Stimulated activated CD4-positive, alpha-beta T cell treated with anti-CD3 and anti-CD28 coated beads, Interleukin-12 subunit alpha, Interleukin-12 subunit beta, amount 100 ng/mL, for 24 hours (primary cell): ENCODE measurements around the gene MRPL48.
"Not testable (repeated sequence)": the region's sequence is repeated elsewhere in the genome, so short reads cannot be mapped to it uniquely, and the experiment has no call there.

Experiments used
- DNase-seq, 2 experiments: peaks; one replicate each; pipeline ENCODE4 v3.0.0-alpha.2; 2020; ENCODE audit warnings: low read depth in 2 of 2

MRPL48 gene

DNA sequence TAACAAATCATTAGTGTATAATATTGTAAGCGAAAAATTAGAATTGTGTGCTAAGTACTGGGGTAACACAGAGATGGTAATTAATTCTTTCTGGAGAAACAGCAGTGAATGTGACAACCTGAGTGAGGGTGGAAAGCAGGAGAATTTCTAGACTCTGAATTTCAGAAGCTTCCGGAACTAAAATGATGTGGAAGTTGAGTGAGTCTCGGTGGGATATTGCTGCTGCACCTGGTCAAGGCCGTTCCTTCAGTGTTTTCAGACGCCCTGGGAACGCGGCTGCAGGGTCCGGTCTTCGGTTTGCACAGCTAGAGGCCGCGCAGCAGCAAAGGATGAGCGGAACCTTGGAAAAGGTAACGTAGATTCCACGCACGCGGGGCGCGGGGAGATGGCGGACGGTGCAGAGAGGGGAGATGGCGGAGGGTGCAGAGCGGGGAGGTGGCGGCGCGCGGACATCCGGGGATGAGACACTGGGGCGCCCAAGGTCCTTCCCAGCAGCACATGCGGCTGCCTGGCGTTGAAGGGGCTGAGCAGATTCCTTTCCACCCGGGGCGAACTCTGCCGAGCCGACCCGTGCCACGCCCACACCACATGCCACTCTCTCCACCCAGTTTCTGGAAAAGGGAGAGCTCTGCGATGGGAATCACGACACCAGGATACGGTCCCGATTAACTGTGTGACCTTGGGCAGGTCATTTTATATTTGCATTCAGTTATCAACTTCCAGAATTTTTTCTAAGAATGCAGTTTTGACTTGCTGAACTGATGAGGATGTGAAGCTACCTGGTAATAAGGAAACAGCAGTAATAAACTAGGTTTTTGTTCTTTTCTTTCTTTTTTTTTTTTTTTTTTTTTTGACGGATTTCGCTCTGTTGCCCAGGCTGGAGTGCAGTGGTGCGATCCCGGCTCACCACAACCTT, at the start of gene MRPL48:
Gene MRPL48, plus strand, starts transcription at position 232 of the 916 bp plus-strand sequence. Its CDS starts 98 bp downstream, at position 330.
- peak; percentile 79 to 84 for DNase-seq

DNA sequence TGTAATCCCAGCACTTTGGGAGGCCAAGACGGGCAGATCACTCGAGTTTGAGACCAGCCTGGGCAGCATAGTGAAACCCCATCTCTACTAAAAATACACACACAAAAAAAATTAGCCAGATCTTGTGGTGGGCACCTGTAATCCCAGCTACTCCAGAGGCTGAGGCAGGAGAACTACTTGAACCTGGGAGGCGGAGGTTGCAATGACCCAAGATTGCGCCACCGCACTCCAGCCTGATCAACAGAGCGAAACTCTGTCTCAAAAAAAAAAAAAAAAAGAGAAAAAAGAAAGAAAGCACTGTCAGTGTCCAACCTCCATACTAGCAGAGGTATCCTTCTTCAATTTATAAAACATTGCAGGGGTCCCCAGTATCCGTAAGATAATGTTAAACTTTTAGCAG, 44.6 kb upstream of the MRPL48 start:
- DNase-seq, result no peak

- DNase-seq, result no peak
Measured at GRCh38 chr11:73746701-73747100, 41.0 kb upstream of the MRPL48 start.

GRCh38 chr11:73747762-73748161, 39.9 kb upstream of the MRPL48 start:
- DNase-seq, result no peak

DNA sequence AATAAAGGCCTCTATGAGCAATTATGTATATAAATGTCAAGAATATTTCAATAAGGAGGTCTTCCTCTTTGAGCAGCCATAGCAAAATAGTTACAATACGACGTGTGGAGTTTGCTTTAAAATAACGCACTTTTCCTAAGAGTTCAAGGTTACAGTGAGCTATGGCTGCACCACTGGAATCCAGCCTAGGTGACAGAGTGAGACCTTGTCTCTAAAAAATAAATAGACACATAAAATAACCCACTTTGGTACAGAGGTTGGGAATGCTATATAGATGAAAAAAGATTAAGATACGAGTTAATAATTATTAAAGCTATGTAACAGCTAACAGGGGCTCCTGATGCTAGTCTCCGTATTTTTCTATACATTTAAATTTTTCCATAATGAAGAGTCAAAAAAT, 39.4 kb upstream of the MRPL48 start:
- no peak for DNase-seq

DNA sequence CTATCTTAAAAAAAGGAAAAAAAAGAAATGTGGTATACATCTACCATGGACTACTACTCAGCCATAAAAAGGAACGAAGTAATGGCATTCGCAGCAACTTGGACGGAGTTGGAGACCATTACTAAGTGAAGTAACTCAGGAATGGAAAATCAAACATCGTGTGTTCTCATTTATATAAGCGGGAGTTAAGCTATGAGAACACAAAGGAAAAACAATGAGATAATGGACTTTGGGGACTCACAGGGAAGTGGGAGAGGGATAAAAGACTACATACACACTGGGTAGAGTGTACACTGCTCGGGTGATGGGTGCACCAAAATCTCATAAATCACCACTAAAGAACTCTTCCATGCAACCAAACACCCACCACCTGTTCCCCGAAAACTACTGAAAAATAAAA, 38.6 kb upstream of the MRPL48 start:
- no peak for DNase-seq

DNA sequence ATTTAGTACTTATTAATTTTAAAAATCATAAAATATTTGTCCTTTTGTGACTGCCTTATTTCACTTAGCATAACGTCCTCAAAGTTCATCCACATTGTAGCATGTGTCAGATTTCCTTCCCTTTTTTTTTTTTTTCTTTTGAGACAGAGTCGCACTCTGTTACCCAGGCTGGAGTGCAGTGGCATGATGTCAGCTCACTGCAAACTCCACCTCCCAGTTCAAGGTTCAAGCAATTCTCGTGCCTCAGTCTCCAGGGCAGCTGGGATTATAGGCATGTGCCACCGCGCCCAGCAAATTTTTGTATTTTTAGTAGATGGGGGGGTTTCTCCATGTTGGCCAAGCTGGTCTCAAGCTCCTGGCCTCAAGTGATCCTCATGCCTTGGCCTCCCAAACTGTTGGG, 37.4 kb upstream of the MRPL48 start:
- no peak for DNase-seq

DNA sequence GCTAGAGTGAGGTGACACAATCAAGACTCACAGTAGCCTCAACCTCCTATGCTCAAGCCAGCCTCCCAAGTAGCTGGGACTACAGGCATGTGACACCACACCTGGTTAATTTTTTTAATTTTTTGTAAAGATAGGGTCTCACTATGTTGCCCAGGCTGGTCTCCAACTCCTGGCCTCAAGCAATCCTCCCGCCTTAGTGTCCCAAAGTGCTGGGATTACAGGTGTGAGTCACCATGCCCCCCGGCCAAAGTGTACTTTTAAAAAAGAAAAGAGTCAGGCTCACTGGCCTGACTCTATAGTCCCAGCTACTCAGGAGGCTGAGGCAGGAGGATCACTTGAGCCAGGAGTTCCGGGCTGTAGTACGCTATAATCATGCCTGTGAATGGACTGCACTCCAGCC, 36.8 kb upstream of the MRPL48 start:
- not testable (repeated sequence) for DNase-seq

- no peak for DNase-seq
Measured at GRCh38 chr11:73752216-73752867, 35.3 kb upstream of the MRPL48 start.

DNA sequence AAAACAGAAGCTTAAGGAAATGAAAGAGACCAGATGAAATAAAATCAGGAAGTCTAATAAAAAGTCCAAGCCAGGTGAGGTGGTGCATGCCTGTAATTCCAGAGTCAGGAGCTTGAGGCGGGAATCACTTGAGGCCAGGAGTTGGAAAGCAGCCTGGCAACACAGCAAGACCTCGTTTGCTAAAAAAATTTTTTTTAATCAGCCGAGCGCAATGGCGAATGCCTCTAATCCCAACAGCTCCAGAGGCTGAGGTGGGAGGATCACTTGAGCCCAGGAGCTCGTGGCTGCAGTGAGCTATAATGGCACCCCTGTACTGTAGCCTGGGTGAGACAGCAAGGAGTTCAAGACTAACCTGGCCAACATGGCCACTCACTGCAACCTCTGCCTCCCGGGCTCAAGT, 34.8 kb upstream of the MRPL48 start:
- DNase-seq, result no peak

DNA sequence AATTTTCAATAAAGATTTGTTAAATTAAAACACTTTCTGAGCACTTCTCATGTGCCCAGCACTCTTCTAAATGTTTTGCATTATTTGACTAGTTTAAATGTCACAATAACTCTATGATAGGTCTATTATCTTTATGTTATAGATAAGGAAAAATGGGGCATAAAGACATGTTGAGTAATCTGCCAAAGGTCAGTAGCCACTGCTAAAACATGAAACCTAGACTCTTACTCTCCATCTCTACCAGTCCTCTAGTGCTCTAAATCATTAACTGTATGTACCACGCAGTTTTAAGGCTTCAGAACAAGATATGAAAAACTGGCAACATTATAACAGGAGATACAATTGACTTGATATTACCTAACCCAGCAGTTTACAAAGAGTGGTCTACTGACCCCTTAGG, 33.7 kb upstream of the MRPL48 start:
- DNase-seq, result no peak

DNA sequence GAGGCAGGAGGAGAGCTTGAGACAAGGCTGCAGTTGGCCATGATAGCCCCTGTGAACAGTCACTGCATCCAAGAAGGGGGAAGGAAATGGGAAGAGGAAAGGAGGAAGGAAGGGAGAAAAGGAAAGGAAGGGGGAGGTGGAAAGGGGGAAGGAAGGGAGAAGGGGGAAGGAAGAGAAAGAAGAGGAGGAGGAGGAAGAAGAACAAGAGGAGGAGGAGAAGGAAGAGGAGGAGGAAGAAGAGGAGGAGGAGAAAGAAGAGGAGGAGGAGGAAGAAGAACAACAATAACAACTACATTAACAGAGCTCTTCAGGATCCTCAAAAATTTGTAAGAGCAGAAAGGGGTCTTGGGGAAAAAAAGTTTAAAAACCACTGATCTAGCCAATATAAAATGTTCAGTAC, 32.0 kb upstream of the MRPL48 start:
- DNase-seq, result no peak

GRCh38 chr11:73757598-73757997, 30.1 kb upstream of the MRPL48 start:
- no peak for DNase-seq

GRCh38 chr11:73758451-73758850, 29.2 kb upstream of the MRPL48 start:
- no peak for DNase-seq

DNA sequence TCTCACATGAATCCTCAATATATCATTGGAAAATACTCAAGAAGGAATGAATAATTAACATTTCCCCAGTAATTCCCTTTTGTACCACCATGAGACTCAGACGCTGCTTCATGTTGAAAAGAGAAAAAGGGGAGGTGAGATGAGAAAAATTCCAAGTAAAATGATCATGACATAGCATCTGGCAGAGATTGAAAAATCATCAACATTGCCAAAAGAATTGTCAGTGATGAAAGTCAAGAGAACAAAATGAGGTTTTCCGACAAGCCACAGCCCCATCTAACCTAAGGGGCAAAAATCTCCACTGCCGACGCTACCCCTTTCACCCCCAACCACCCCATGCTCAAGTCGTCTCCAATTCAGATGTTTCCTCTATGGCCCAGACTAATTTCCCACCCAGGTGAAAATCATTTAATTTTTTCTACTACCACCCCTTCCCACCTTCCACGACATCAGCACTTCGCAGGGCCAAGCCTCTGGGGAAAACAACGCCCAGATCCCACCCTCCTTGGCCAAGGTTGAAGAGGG, 28.0 kb upstream of the MRPL48 start:
- DNase-seq, result no peak

- DNase-seq, result peak; percentile 2 to 4
Measured at GRCh38 chr11:73760135-73760678, 27.5 kb upstream of the MRPL48 start.

DNA sequence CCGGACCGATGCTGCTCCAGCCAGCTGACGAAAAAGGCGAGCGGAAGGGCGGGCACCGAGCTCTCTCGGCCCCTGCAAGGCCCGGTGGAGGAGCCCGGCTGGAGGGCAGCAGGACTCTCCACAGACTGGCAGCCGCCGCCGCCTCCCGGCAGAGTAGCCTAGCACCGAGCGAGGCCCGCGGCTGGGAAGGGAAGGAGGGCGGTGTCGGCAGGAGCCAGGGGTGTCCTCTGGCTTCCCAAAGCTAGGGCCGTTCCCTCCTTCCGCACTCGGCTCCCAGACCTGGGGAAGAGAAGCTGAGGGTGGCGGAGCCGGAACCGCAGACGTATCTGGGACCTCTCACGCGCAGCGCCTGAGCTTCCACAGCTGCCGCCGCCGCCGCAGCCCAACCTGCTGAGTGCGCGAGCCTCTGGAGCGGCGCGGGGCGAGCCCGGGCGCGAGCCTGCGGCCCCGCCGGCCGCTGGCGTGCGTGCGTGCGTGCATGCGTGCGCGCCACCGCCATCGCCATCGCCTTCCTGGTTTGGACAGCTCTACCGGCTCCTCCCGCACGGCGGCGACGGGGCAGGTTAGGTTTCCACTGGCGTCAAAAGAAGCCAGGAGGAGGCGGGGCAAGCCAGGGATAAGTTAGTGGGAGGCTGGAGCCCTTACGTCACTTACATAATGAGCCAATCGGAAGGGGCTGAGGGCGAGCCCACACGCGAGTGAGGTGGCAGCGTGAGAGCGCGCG, 26.8 kb upstream of the MRPL48 start, which contains the start of gene RAB6A:
Gene RAB6A, minus strand, starts transcription at position 396 of the 724 bp plus-strand sequence. CDS start 439 bp downstream, outside the sequence.
- peak; percentile 99 for DNase-seq

DNA sequence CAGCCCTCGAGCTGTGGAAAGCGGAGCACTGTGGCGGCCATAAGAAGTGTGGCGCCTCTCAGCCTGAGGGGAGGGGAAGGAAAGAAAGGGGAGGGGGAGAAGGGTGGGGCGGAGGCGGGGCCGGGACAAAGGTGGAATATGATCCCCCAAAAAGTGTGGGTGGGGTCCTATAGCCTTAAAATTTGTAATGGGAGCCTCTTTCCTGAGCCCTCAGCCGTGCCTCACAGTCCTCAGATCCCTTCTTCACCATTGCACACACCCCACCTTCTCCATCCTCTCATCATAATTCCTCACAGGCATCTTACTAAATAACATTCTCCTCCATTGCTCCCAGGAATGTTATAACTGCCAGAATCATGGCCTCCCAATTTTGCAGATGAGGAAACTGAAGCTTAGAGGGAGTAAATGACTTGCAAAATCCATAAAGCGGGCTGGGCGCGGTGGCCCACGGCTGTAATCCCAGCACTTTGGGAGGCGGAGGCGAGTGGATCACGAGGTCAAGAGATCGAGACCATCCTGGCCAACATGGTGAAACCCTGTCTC, 26.2 kb upstream of the MRPL48 start:
- no peak for DNase-seq

DNA sequence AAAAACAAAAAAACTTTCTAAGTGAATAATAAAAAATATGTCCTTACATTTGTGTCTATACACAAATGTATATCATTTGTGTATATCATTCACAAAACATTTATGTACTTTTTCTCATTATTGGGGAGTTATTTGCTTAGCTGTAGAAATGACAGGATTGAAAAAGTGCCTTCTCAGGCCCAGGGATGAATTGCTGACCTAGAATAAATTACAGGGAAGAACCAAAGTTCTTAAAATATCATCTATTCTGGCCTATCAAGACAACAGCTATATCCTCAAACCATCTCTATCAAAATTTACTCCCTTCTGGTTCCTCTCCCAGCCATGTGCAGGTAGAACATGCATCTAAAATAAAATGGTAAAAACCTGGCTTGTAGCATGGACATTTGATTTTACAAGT, 24.9 kb upstream of the MRPL48 start:
- DNase-seq, result no peak

GRCh38 chr11:73766763-73767162, 20.9 kb upstream of the MRPL48 start:
- no peak for DNase-seq

GRCh38 chr11:73770811-73771210, 16.9 kb upstream of the MRPL48 start:
- DNase-seq, result not testable (repeated sequence)
